Stimulated activated CD8-positive, alpha-beta memory T cell treated with anti-CD3 and anti-CD28 coated beads, Interleukin-12 subunit alpha, Interleukin-12 subunit beta, amount 100 ng/mL, for 24 hours (primary cell): ENCODE data around the gene SAMD15.
"Not testable (repeated sequence)": the region's sequence is repeated elsewhere in the genome, so short reads cannot be mapped to it uniquely, and the experiment has no call there.

ENCODE experiments used
- DNase-seq: peaks from one replicate; pipeline ENCODE4 v3.0.0-alpha.2; 2020; ENCODE audit errors: extremely low read depth

The SAMD15 gene

DNA sequence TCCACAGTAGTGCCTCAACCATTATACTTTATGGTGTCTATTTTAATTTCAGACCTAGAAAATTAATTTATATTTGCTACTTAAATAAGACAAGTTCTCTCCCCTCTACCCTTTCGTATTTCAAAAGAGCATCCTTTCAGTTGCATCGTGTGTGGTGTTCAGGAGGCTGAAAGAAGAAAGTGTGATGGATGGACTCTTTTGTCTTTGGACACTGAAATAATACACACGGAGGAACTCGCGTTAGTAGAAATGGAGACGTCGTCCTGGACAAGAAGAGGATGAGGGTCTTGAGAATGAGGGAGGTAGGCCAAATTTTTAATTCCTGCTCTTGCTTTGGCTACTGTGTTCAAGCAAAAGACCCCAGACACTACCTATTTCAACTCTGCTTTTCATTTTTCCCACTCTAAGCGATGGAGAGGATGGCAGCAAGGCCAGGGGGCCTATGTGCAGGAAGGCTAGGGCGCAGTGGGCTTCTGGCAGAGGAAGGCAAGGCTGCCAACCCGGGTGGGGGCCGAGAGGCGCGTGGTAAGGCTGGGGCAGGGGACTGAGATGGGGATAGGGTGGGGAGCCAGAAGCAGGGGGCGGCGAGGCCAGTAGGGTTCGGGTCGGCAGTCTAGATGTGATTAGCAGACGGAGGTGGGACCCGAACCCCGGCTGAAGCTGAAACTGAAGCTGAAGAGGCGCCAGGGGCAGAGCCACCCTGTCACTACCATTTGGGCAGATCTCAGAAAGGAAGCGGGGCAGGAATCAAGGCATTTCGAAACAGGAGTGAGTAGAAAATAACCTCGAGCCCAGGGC lies 1.0 kb upstream of the SAMD15 start:
- no peak for DNase-seq

DNA sequence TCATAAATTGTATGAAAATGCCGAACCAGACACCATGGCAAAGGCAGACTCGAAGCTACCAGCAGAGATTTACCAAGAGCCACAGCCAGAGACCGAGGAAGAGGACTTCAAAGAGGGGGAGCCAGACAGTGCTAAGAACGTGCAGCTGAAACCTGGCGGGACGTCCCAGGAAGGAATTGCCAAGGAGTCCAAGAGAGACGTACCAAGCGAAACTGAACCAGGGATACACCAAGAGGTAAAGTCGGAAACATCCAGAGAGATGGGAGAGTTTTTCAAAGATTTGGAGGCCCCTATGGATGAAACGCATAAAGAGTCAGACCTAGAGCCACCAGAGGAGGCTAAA lies 294 bp downstream of the SAMD15 start:
- no peak for DNase-seq

DNA sequence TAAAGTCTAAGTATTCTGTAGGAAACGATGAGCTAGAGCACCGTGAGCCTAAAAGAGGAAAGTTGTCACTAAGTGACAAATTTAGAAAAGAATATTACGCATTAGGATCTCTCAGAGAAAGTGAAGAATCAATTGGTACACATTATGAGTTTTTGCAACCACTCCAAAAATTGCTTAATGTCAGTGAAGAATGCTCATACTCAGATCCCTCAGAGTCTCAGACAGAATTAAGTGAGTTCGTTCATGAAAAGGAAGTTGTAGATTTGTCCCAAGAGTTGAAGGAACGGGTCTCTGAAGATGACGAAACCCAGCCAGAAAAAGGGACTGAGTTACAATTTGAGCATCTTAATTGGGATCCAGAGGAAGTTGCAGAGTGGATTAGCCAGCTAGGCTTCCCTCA lies 1.5 kb downstream of the SAMD15 start:
- DNase-seq = no peak

DNA sequence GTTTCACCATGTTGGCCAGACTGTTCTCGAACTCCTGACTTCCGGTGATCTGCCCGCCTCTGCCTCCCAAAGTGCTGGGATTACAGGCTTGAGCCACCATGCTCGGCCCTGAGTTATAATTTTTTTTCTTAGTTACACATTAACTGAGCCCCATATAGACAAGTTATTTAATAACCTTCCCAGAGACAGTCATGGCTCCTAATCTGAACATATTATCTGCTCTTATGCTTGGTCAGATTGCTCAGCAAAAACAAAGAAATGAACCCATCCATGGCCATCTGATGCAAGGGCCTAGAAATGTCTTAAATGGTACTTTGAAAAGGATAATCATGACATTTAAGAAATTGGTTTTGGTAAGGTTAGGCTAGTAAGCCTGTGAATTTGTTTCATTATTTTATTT lies 13.0 kb downstream of the SAMD15 start:
- no peak for DNase-seq

DNA sequence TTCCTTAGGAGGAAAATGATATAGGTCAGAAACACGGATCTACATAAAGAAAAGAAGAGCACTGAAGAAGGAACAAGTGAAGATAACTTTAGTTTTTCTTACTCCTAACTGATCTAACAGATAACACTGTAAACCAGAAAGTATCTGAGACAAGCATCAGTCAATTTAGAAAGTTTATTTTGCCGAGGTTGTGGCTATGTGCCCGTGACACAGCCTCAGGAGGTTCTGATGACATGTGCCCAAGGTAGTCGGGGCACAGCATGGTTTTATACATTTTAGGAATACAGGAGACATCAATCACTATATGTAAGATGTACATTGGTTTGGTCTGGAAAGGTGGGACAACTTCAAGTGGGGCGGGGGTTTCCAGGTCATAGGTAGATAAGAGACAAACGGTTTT lies 23.0 kb downstream of the SAMD15 start:
- DNase-seq = no peak

DNA sequence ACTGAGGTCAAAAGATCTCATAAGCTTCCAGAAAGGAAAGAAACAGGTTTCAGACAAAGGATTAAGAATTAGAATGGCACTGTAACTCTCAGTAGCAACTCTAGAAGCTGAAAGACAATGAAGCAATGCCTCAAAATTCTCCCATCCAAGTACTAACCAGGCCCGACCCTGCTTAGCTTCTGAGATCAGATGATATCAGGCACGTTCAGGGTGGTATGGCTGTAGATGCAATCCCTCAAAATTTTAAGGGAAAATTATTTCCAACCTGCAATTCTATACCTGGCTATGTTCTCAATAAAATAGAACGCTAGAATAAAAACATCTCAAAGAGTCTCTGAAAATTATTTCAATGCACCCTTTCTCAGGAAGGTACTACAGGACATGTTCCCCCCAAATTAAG lies 26.6 kb downstream of the SAMD15 start:
- no peak for DNase-seq

DNA sequence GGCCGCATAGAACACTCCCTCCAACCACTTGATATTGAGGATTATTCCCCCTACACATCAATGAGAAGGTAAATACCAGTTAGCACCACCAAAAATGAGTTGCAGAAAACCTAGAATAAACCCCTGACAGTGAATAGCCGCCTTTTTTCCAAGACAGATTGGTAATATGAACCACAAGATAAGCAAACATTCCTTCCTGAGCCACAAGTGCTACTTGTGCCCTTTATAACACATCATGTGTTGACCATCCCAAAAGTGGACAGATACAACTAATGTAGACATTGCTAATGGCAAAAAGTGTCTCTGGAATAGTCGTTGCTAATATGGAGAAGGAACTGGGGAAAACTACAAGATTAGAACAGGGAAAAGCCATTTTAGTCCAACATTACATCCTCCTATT lies 28.9 kb downstream of the SAMD15 start:
- no peak for DNase-seq

DNA sequence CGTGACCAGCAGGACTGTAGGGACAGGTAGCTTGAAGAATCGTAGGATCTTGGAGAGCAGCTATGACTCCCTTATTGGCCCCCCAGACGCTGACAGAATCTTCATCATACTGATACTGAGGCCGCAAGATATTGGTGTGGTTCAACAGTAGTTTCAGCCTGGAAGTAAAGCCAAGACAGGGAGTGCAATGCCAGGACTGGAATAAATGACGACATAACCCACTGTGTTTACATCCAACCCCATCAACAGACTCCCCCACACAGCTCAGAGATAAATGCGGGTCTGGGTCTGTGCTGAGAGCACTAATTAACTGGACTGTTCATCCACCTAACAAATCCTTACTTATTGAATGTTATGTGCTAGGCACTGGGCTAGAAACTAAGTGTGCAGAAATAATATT lies 29.5 kb downstream of the SAMD15 start:
- DNase-seq = no peak

DNA sequence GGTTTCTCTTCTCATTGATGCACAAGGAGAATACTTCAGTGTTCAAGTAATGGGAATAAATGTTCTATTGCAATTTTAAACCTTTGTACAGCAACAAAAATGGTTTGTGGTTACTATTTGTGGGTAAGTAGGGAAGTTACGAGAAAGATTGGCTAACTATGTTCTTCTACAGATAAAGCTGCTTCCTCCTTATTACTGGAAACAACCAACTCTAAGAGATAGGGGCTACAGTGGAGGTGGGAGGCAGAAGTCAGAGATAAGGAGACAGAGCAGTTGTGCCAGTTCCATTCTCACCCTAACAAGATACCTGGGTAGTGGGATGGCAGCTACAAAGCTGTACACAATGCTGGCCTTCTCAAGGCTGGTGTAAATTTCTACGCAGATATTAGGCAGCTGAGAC lies 30.0 kb downstream of the SAMD15 start:
- no peak for DNase-seq

DNA sequence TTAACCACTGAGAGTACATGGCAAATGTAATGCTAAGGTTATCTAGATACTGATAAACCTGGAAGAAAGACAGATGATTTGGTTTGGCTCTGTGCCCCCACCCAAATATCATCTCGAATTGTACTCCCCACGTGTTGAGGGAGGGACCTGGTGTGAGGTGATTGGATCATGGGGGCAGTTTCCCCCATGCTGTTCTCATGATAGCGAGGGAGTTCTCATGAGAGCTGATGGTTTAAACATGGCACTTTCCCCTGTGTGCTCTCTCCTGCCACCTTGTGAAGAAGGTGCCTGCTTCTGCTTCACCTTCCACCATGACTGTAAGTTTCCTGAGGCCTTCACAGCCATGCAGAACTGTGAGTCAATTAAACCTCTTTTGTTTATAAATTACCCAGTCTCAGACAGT lies 32.0 kb downstream of the SAMD15 start:
- DNase-seq = no peak

DNA sequence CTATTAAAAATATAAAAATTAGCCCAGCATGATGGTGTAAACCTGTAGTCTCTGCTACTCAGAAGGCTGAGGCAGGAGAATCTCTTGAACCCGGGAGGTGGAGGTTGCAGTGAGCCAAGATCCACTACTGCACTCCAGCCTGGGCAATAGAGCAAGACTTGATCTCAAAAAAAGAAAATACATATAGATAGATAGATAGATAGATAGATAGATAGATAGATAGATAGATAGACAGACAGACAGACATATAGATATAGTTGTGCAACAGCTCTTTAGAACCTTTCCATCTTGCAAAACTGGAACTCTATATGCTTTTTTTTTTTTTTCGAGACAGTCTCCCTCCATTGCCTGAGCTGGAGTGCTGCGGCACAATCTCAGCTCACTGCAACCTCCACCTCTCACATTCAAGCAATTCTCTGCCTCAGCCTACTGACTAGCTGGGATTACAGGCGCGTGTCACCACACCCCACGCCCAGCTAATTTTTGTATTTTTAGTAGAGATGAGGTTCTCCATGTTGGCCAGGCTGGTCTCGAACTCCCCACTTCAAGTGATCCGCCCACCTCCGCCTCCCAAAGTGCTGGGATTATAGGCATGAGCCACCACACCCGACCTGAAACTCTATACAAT lies 38.3 kb downstream of the SAMD15 start:
- not testable (repeated sequence) for DNase-seq

DNA sequence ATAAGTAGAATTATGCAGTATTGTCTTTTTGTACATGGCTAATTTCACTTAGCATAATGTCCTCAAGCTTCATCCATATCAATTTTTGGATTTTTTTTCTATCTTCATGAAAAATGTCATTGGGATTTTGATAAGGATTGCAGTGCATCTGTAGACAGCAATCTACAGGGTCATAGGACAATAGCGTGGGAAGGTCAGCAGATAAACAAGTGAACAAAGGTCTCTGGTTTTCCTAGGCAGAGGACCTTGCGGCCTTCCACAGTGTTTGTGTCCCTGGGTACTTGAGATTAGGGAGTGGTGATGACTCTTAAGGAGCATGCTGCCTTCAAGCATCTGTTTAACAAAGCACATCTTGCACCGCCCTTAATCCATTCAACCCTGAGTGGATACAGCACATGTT lies 38.9 kb downstream of the SAMD15 start:
- DNase-seq = not testable (repeated sequence)

DNA sequence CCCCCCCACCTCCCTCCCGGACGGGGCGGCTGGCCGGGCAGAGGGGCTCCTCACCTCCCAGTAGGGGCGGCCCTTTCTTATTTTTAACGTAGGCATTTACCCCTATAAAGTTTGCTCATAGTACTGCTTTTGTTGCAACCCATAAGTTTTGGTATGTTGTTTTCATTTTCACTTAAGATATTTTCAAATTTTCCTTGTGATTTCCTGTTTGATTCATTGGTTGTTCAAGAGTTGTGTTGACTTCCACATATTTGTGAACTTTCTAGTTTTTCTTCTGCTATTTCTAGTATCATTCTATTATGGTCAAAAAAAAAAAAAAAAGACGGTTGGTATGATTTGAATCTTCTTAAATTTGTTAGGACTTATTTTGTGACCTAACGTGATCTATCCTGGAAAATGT lies 39.7 kb downstream of the SAMD15 start:
- DNase-seq = no peak

DNA sequence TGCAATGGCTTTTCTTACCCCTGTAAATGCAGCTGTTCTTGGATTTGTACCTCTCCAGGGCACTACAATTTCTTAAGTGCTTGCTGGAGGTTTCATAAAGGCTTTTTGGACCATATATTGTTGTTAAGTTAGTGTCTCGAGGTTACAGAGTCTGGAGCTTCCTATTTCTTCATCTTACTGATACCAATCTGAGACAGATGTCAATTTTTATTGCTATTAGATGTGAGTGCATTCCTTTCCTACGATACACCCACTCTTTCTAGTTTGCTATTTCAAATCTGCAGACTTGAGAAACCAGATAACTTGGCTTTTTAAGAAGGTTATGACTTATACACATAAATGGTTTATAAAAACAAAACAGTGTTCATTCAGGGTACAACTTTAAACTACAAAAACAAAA lies 44.0 kb downstream of the SAMD15 start:
- no peak for DNase-seq

DNA sequence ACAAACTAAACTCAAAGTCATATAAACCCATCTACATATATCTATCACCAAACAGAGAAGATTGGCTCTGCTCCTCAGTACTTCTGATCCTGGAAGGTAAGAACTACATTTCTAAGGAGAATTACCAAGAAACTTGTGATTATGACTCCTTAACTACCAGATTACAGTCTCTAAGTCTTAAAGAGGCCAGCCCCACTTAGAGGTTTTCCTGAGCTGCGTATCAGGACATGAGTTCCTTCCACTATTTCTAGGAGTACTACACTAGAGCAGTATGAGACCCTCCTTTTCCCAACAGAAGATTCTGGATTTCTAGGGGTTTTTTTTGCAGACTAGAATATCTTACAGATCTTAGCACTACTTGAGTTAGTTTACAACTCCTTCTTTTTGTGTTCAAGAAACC lies 46.2 kb downstream of the SAMD15 start, which contains the start of gene NOXRED1:
NOXRED1 (minus strand) TSS at position 101 of the 400 bp plus-strand sequence. CDS start 634 bp downstream, outside the sequence.
- DNase-seq = no peak

DNA sequence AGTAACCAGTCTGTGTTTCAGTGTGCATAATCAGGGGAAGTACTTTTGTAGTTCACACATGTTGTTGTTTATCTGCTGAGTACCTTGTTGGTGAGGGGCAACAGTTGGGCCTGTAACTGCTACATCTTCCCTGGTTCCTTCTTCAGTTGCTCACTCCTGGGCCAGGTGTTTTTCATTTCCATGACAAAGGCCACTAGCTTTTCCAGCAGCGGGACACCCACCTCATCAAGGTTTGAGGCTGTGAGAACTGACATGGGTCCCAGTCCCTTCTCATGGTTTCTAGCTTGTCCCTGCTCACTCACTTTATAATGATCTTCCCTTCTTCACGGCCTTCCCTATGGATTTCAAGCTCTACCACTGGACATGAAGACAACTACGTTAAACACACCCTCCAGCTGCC lies 47.7 kb downstream of the SAMD15 start:
- no peak for DNase-seq

DNA sequence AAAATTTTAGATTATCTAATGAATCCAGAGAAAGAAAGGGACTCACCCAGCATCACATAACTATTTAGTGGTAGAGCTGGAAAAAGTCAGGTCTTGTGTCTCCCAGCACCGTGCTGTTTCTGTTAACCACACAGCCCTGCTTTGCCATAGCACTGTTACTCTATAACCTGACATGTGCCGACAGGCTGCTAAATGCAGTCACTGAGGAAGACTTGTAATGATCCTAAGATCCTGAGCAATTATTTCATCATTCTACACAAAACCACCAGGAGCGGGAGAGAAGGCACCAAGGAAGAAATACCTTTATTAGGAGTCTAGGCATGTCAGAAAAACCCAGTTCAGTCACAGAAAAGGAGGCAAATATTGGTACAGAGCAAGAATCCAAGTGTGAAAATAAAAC lies 49.2 kb downstream of the SAMD15 start:
- DNase-seq = no peak

DNA sequence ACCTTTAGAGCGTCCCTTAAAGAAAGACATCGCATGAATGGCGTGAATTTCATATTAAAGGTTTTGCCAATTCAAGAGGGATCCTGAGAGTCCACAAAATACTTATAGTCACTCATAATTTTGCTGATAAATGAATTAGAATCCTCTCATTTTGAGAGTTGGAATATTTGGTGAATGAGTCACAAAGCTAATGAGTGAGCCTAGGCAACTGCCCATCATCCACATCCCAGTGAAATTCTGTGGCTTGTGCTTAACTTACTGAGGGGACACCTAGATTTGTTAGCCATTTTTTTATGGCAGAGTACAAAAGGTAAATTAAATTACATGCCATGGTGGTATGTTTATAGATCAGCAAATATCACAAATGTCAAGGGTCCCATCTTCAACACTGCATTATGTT lies 58.9 kb downstream of the SAMD15 start:
- no peak for DNase-seq

DNA sequence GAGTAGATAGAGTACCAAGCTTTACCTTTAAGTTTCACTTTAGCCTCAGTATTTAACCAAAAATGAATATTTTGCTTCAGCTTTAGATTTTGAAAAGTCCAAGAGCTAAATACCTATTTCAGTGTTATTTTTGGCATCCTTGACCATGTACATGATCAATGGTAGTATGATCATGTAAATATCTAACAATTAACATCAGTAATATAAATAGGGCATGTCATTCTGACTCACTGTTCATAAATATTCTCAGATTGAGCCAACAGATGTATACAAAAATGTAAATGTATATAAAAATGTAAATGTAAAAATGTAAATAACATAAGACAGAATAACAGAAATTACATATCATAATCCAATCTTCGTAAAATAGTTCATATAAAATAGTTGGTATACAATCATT lies 61.4 kb downstream of the SAMD15 start:
- no peak for DNase-seq

DNA sequence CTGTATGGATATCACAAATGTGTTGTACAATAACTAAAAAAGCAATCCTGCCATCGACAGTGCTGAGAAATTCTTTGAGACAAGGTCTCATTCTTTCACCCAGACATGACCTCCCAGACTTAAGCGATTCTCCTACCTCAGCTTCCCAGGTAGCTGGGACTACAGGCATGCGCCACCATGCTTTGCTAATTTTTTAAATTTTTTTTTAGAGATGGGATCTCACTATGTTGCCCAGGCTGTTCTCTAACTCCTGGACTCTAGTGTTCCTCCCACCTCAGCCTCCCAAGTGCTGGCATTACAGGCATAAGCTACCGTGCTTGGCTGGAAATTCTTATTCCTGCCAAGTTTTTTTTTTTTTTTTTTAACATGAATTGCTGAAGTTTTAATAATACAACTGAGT lies 62.7 kb downstream of the SAMD15 start:
- DNase-seq = no peak
